Measurements from ENCODE around the gene HSD17B4.

GRCh38 chr5:119458911-119459632 lies 6.8 kb downstream of the HSD17B4 start:
- TF ChIP-seq CTCF (IDR thresholded peaks at IDR 0.05) (no peak), EP300 (IDR thresholded peaks at IDR 0.05) (no peak), POLR2A (IDR thresholded peaks at IDR 0.05) (no peak), POLR2AphosphoS5 (IDR thresholded peaks at IDR 0.05) (no peak)
